OCI-LY7 (cell line): ENCODE measurements around the gene C1orf226. TPM values are rescaled to one million over a fixed set of nuclear protein-coding genes. Genes with fewer than 3 reads are reported as not detected.

Source experiments
- BruUV-seq: library from RNA; stranded (reverse); fragments of 400-500 nt; replicated peaks from 2 replicates; lab custom pipeline; 2021; lab: Mats Ljungman, UMichigan
- CTCF ChIA-PET: fragments of 300-600 bp; sonication (Branson Sonifier 250); formaldehyde crosslinking; loops from one replicate; lab custom pipeline; 2022; ENCODE audit warnings: antibody characterized with exemption; ENCODE audit not compliant: unreplicated experiment; lab: Charles Lee
- POLR2A ChIA-PET: fragments of 300-600 bp; sonication (Branson Sonifier 250); formaldehyde crosslinking; loops from one replicate; lab custom pipeline; 2022; ENCODE audit warnings: antibody characterized with exemption; lab: Charles Lee
- DNase-seq: peaks from one replicate; pipeline ENCODE4 v3.0.0-alpha.2; 2015; ENCODE audit warnings: low spot score
- H2AFZ ChIP-seq: fragments of 200-600 bp; sonication (generic), shearing (Covaris generic); 2 replicates; pipeline ENCODE4 v1.6.1; 2014; ENCODE audit warnings: mild to moderate bottlenecking, antibody characterized with exemption, low read length, moderate library complexity
- H3K27ac ChIP-seq: fragments of 200-600 bp; sonication (generic); 2 replicates; pipeline ENCODE4 v1.5.1; 2014; ENCODE audit warnings: mixed run types, low read depth, mild to moderate bottlenecking, moderate library complexity, low read length, inconsistent platforms; ENCODE audit not compliant: poor library complexity, severe bottlenecking
- H3K36me3 ChIP-seq: fragments of 200-600 bp; sonication (generic); 2 replicates; pipeline ENCODE4 v1.6.1; 2014; ENCODE audit warnings: mild to moderate bottlenecking, antibody characterized with exemption, low read length, moderate library complexity, mixed read lengths; ENCODE audit not compliant: insufficient read depth
- H3K4me1 ChIP-seq: fragments of 200-600 bp; sonication (generic); 2 replicates; pipeline ENCODE4 v1.5.1; 2014; ENCODE audit warnings: mild to moderate bottlenecking, low read length; ENCODE audit not compliant: insufficient read depth, poor library complexity, severe bottlenecking
- H3K4me2 ChIP-seq: fragments of 200-600 bp; sonication (generic); 2 replicates; pipeline ENCODE4 v1.6.1; 2014; ENCODE audit warnings: mild to moderate bottlenecking, low read length
- H3K4me3 ChIP-seq: fragments of 200-600 bp; sonication (generic); 2 replicates; pipeline ENCODE4 v1.5.1; 2014; ENCODE audit warnings: mild to moderate bottlenecking, low read depth, low read length; ENCODE audit not compliant: poor library complexity, severe bottlenecking
- H3K79me2 ChIP-seq: fragments of 200-600 bp; sonication (generic); 2 replicates; pipeline ENCODE4 v1.6.1; 2016; ENCODE audit warnings: low read depth, mild to moderate bottlenecking, low read length, moderate library complexity, mixed read lengths; ENCODE audit not compliant: insufficient read depth
- H3K9me2 ChIP-seq: fragments of 200-600 bp; sonication (generic); 2 replicates; pipeline ENCODE4 v1.6.1; 2016; ENCODE audit warnings: mild to moderate bottlenecking, low read length, mixed read lengths; ENCODE audit not compliant: insufficient read depth
- H3K9me3 ChIP-seq: fragments of 200-600 bp; sonication (generic); 2 replicates; pipeline ENCODE4 v1.6.1; 2014; ENCODE audit warnings: mild to moderate bottlenecking, mixed run types, low read length, mixed read lengths
- H4K20me1 ChIP-seq: fragments of 200-600 bp; sonication (generic); 2 replicates; pipeline ENCODE4 v1.6.1; 2014; ENCODE audit warnings: mild to moderate bottlenecking, antibody characterized with exemption, low read length, moderate library complexity, mixed read lengths; ENCODE audit not compliant: insufficient read depth
- EZH2phosphoT487 ChIP-seq: fragments of 200-600 bp; sonication (generic); IDR thresholded peaks from 2 replicates; pipeline ENCODE4 v1.6.1; 2018; ENCODE audit warnings: low read depth, borderline replicate concordance, mild to moderate bottlenecking, mixed run types, antibody characterized with exemption, low read length, moderate library complexity, mixed read lengths
- intact Hi-C: fragments of 100-400 bp; cut with micrococcal nuclease; formaldehyde crosslinking; loops from one replicate; pipeline ENCODE4 v1.10.0; 2022; ENCODE audit not compliant: unreplicated experiment
- total RNA-seq, 2 experiments: library from RNA; depleted of rRNA in 1 of 2; stranded (reverse); fragments of >200 nt in 1 of 2; shearing (Covaris generic) in 1 of 2; gene quantifications; 2 replicates each; pipeline ENCODE4 v1.2.3, GENCODE V29; 2014 to 2022
- TF ChIP-seq, protein P1 (sequence below): fragments of 200-600 bp; sonication (generic); conservative IDR thresholded peaks from 2 replicates; pipeline ENCODE4 v1.5.1; 2014; ENCODE audit warnings: mild to moderate bottlenecking, antibody characterized with exemption, low read length, moderate library complexity, mixed read lengths

C1orf226 gene
- total RNA-seq, 2 experiments from 2014 or later: not detected

DNA sequence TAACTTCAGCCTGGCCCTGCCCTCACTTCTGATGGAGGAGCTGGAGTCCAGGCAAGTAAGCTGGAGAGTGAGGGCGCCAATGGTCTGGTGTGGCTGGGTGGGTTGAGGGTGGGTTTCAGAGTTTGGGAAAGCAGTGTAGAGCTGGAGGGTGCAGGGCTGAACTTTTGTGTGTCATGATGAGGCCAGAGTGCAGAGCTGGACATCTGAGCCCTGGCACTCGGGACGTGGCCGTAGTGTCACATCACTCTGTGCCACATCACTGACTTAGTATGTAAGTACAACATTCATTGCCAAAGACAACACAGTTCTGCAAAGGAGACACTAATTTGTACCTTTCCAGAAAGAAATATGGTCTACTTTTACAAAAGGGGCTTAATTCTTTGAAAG is 20.7 kb upstream of the C1orf226 start:
- POLR2A ChIA-PET: no interaction called here
- Histone ChIP-seq H3K4me3 (no peak overlapping the region), H3K9me2 (no peaks in the 10 kb centered on the region), H3K79me2 (no peaks in the 10 kb centered on the region), H3K27ac (no peak overlapping the region), H3K4me1 (no peaks in the 10 kb centered on the region), H3K36me3 (no peaks in the 10 kb centered on the region), H4K20me1 (no peaks in the 10 kb centered on the region), H3K9me3 (no peaks in the 10 kb centered on the region), H2AFZ (no peak overlapping the region), H3K4me2 (no peak overlapping the region)
- TF ChIP-seq, protein P1, sequence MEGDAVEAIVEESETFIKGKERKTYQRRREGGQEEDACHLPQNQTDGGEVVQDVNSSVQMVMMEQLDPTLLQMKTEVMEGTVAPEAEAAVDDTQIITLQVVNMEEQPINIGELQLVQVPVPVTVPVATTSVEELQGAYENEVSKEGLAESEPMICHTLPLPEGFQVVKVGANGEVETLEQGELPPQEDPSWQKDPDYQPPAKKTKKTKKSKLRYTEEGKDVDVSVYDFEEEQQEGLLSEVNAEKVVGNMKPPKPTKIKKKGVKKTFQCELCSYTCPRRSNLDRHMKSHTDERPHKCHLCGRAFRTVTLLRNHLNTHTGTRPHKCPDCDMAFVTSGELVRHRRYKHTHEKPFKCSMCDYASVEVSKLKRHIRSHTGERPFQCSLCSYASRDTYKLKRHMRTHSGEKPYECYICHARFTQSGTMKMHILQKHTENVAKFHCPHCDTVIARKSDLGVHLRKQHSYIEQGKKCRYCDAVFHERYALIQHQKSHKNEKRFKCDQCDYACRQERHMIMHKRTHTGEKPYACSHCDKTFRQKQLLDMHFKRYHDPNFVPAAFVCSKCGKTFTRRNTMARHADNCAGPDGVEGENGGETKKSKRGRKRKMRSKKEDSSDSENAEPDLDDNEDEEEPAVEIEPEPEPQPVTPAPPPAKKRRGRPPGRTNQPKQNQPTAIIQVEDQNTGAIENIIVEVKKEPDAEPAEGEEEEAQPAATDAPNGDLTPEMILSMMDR: no peak
- TF ChIP-seq EZH2phosphoT487: no peak
- CTCF ChIA-PET: no interaction called here
- intact Hi-C loops: no loop called here
- BruUV-seq: no TSS peak
- DNase-seq: no peak

DNA sequence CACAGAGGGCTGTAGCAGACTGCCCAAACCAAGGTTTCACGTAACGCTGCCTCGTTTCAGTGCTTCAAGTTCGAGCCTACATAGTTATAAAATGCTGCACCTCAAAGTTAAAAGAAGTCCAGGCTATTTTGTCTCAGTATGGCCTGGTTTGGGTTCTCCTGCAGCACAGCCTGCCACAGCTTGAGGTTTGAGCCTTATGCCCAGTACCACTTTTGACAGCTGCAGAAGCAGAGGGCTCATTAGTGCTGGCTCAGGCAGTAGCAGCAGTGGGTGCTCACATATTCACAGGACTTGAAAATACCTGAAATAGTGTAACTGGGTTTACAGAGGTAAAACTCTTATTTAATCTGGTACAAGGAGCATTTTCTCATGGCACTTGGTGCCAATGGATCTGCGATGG is 20.2 kb upstream of the C1orf226 start:
- ChIA-PET POLR2A (no interaction called here), CTCF (no interaction called here)
- Histone ChIP-seq H3K4me3 (no peak overlapping the region), H3K79me2 (no peaks in the 10 kb centered on the region), H3K36me3 (no peaks in the 10 kb centered on the region), H3K9me2 (no peaks in the 10 kb centered on the region), H3K9me3 (no peaks in the 10 kb centered on the region), H3K27ac (no peak overlapping the region), H3K4me2 (no peak overlapping the region), H2AFZ (no peak overlapping the region), H3K4me1 (no peaks in the 10 kb centered on the region), H4K20me1 (no peaks in the 10 kb centered on the region)
- no peak for DNase-seq
- intact Hi-C loops: no loop called here
- TF ChIP-seq EZH2phosphoT487: no peak
- TF ChIP-seq, protein P1: no peak
- BruUV-seq: no TSS peak

DNA sequence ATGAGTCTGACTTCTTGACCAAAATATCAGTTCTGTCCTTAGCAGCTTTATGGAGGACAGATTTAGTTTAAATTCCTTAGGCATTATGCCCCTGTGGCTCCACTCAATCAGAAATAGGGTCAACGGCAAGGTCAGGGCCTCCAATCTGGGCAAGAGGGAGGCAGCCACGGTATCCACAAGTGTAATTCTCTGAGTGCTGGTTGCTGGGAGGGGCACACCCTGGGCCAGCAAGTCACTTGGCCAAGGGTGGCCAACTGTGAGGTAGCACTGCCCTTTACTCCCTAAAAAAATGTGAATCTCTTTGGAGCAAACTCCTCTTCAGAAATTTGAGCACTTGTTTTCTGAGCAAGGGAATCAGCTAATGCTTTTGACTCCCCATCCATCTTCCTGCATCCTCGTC is 17.7 kb upstream of the C1orf226 start:
- Histone ChIP-seq H3K79me2 (no peaks in the 10 kb centered on the region), H3K9me2 (no peaks in the 10 kb centered on the region), H3K9me3 (no peaks in the 10 kb centered on the region), H3K27ac (no peak overlapping the region), H3K4me2 (no peak overlapping the region), H3K36me3 (no peaks in the 10 kb centered on the region), H3K4me1 (no peaks in the 10 kb centered on the region), H2AFZ (no peak overlapping the region), H4K20me1 (no peaks in the 10 kb centered on the region), H3K4me3 (no peak overlapping the region)
- no TSS peak for BruUV-seq
- ChIA-PET POLR2A (no interaction called here), CTCF (no interaction called here)
- intact Hi-C loops: no loop called here
- no peak for DNase-seq
- TF ChIP-seq, protein P1: no peak
- TF ChIP-seq EZH2phosphoT487: no peak
